Epithelial cell of proximal tubule (primary cell): ENCODE measurements around the gene SNX9. TPM values are rescaled to one million over a fixed set of nuclear protein-coding genes. Genes with fewer than 3 reads are reported as not detected.

ENCODE experiments used
- DNase-seq: peaks from one replicate; pipeline ENCODE4 v3.0.0-alpha.2; 2011; ENCODE audit warnings: low read depth
- H3K4me3 ChIP-seq: 2 replicates; pipeline ENCODE4 v1.5.1; 2011; ENCODE audit warnings: low read depth, mild to moderate bottlenecking, low read length
- CTCF ChIP-seq: conservative IDR thresholded peaks from 2 replicates; pipeline ENCODE4 v1.5.1; 2012; ENCODE audit warnings: low read depth, mild to moderate bottlenecking, low read length
- total RNA-seq: library from RNA; depleted of rRNA; stranded (reverse); fragments of >200 nt; gene quantifications from 2 replicates; pipeline ENCODE4 v1.2.3, GENCODE V29; 2015

Gene SNX9
- 42.6 and 51.3 TPM in 2 replicates for total RNA-seq

- no peak for DNase-seq
- no peak for TF ChIP-seq CTCF
- H3K4me3 ChIP-seq, result peak within 1 kb of the TSS; percentile 64
Observed at GRCh38 chr6:157823001-157823527, at the start of gene SNX9. TSS of gene SNX9 (plus strand) at chr6:157823246. CDS start at chr6:157823435, 189 bp downstream.

GRCh38 chr6:157773248-157773773, 49.7 kb upstream of the SNX9 start:
- no peak overlapping the region for H3K4me3 ChIP-seq
- no peak for TF ChIP-seq CTCF
- DNase-seq, result no peak

- TF ChIP-seq CTCF, result no peak
- H3K4me3 ChIP-seq, result no peak overlapping the region
- no peak for DNase-seq
Observed at GRCh38 chr6:157774153-157775135, 48.6 kb upstream of the SNX9 start.

- no peak for TF ChIP-seq CTCF
- no peak overlapping the region for H3K4me3 ChIP-seq
- DNase-seq, result no peak
Observed at GRCh38 chr6:157775376-157775775, 47.7 kb upstream of the SNX9 start.

- H3K4me3 ChIP-seq, result no peak overlapping the region
- no peak for DNase-seq
- TF ChIP-seq CTCF, result no peak
Observed at GRCh38 chr6:157777344-157777743, 45.7 kb upstream of the SNX9 start.

- no peak overlapping the region for H3K4me3 ChIP-seq
- DNase-seq, result no peak
- TF ChIP-seq CTCF, result no peak
Observed at GRCh38 chr6:157778719-157779118, 44.3 kb upstream of the SNX9 start.
